Measurements from ENCODE around the gene PCYT1A.

- TF ChIP-seq CTCF (IDR thresholded peaks at IDR 0.05; ENCODE audit: extremely low read depth in 1 of 2, insufficient read depth in 1 of 2, low read depth in 1 of 2, low read length in 2 of 2) (peak in 1 of 2 donors; percentile 10), MAX (IDR thresholded peaks at IDR 0.05; ENCODE audit: insufficient read depth, insufficient read length) (no peak), POLR2A (IDR thresholded peaks at IDR 0.05; ENCODE audit: low read depth, low read length) (no peak), EZH2 (IDR thresholded peaks at IDR 0.05; ENCODE audit: borderline replicate concordance, low read depth, low read length, severe bottlenecking) (no peak), POLR2AphosphoS5 (IDR thresholded peaks at IDR 0.05; ENCODE audit: insufficient read depth, low read depth, low read length) (no peak), JUN (IDR thresholded peaks at IDR 0.05; ENCODE audit: borderline replicate concordance, insufficient read depth, insufficient read length, low read depth) (no peak)
Observed at GRCh38 chr3:196323691-196324090, 36.2 kb upstream of the PCYT1A start.
